GM18519 (cell line): Measurements from ENCODE around the gene SAG.

Source experiments
- ATAC-seq: cut with Tn5 transposase; IDR thresholded peaks from one replicate; pipeline ENCODE4 v1.9.1; 2021; ENCODE audit warnings: mild to moderate bottlenecking, moderate library complexity; ENCODE audit not compliant: unreplicated experiment, low FRiP score

Gene SAG

DNA sequence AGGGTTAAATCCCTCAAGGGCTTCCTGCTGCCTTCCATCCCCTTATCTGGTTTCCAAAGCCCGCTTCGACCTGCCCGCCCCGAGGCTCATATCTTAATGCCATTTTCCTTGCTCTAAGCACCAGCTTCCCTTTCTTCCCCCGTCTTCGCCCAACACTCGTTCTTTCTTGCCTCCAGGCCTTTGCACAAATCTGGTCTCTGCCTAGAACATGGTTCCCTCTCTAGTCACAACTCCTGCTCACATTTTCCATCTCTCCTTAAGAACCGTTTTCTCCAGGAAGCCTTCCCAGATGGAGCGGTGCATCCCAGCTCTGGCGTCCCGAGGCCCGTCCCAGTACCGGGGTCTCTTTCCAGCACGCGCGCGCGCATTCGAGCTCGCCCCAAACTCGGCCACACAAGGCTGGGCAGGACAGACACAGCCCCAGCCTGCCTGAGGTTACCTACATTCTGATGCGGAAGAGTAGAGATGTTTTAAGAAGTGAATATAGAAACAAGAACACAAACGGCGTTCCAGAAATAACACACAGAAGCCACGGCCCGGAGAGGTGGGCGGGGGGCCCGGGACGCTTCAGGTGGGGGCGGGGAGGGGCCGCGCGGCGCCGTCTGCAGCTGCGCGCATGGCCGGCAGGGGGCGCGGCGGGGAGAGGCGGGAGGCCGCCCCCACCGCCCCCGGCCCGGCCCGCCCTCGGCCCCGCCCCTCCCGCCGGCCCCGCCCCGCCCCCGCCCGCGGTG lies 46.3 kb downstream of the SAG start, which contains the start of gene DGKD:
Gene DGKD (plus strand): TSS at position 726 of the 731 bp plus-strand sequence. CDS start 25 bp downstream, outside the sequence.
- ATAC-seq: peak; percentile 28

DNA sequence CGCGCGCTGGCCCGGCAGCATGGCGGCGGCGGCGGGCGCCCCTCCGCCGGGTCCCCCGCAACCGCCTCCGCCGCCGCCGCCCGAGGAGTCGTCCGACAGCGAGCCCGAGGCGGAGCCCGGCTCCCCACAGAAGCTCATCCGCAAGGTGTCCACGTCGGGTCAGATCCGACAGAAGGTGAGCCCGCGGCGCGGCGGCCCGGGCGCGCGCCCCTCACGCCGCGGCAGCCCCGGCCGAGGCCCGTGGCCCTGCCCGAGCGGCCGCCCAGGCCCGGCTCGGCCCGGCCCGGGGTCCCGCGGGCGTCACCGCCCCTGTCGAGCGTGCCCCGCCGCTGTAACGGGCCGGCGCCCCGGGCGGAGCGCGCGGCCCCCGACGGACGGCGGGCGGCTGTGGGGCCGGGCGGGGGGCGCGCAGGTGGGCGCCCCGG lies 46.9 kb downstream of the SAG start:
- peak; percentile 14 for ATAC-seq

DNA sequence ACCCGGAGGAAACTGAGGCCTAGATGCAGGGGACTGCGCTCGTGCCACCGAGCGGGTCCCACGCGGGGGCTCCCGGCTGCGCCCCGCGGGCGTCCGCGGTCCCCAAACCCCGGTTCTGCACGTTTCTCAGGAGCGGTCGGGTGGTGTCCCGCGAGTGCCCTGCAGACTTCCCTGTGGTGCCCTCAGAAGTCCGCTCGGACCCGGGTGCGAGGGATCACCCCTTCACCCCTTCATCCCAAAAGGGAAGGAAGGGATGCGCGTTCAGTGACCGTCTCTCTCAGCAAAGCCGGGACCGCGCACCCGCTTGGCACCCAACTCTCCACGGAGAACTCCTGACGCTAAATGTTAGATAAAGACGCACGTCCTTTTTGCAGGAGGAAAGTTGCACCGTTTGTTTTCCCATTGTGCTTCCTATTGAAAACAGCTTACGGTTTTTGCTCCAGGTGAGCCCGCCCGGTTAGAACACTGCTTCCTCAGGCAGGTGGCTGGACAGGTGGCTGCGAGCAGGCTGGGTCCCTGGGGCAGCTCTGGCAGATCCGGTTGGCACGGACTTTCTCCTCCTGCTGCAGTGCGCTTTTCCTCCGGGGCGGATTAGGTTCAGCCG lies 47.5 kb downstream of the SAG start:
- no peak for ATAC-seq

DNA sequence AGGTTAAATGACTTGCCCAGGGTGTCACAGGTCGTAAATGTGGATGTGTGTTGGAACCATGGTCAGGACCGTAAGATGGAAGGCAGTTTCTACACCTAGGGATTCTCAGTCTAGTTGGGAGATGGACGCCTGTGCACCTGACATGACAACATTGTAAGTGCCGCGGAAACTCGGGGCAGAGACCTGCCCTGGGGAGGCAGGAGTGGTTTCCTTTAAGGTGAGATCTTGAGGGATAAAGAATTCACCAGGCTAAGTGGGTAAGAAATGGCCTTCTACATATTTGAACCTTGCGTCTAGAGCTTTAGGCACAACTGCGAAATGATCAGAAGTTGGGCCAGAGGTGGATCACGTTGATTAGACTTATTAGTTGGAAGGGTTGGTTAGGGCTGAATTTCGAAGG lies 48.3 kb downstream of the SAG start:
- no peak for ATAC-seq

DNA sequence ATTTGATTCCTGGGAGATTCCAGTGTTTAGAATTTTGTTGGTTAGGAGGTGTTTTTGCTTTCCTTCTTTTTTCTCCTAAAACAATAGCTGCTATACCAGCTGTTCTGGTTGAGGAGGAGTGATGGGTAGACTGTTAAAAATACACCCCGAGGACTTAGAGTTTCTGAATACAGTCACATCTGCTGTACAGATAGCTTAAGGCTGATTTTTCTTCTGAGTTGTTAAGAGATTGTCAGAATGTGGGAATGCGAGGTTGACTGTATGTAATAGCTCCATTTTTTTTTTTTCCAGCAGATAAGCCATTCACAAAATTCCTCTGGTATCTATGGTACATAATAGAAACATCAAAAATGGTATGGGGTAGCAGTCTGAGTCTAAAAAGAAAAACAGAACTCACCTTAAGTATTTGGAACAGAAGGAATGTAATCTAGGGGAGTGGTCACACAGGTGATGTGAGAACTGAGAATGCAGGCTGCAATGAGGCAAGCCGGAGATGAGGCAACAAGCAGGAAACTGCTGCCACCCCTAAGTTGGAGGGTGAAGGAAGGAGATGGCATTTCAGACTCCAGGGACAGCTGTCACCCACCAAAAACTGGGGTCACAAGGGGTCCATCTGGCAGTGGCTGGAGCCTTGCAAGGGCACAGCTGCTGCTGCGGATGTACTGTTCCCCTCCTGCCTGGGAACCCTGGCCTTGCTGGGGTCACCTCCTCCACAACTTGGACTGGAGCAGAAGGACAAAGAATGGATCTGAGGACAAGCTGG lies 49.1 kb downstream of the SAG start:
- ATAC-seq: no peak

DNA sequence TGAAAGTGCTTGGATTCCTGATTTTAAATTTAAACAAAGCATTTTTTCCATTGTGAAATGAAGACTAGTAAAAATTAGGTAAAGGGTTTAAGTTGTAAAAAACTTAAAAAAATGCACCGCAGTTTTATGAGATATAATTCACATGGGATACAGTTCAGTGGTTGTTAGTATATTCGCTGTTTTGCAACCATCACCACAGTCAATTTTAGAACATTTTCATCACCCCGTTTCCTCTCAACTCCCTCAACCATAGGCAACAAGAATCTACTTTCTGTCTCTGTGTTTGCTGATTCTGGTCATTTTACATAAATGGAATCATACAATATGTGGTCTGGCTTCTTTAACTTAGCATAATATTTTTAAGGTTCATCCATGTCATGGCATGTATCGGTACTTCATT lies 50.7 kb downstream of the SAG start:
- ATAC-seq: no peak

DNA sequence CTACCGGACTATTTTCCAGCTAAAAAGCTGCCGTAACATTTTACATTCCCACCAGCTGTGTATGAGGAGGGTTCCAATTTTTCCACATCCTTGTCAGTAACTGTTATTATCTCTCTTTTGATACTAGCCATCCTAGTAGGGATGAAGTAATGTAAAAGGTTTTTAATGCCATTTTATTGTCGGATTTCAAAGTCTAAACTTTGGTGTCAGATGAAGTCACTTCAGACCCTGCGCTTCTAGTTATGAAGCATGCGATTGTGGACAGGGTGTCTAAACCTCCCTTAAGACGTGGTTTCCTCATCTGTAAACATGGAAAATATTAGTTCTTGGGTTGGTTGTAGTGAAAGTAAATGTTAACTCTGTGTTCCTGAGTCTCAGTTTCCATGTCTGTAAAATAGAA lies 51.3 kb downstream of the SAG start:
- no peak for ATAC-seq

DNA sequence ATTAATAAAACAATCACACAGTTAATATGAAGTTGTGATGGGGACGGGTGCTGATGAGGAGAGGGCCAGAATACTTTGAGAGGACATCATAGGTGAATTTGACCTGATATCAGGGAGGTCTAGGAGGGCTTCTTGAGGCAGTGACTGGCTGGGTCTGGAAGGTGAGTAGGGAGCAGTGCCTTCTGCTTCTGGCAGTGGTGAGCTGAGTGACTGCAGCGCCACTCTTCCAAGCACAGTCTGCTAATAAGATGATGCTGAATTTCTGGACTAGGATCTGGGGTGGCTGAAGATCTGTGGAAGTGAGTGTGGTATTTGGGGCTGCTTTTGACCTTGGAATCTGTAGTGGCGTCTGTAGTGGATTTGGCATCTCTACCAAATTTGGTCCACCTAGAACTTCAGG lies 52.2 kb downstream of the SAG start:
- no peak for ATAC-seq

DNA sequence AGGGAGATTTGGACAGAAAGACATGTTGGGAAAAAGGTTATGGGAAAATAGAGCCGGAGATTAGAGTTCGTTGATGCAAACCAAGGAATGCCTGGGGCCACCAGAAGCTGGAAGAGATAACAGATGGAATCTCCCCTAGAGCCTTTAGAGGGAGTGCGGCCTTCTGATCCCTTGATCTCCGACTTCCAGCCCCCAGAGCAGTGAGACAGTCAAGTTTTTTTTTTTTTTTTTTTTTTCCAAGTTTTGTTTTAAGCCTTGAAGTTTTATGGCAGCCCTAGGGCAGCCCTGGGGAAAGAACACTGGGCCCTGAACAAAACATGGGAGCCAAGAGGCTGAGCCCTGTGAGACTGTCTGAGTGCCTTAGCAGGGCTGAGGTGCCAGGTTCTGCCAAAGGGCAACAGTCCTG lies 53.2 kb downstream of the SAG start:
- no peak for ATAC-seq

DNA sequence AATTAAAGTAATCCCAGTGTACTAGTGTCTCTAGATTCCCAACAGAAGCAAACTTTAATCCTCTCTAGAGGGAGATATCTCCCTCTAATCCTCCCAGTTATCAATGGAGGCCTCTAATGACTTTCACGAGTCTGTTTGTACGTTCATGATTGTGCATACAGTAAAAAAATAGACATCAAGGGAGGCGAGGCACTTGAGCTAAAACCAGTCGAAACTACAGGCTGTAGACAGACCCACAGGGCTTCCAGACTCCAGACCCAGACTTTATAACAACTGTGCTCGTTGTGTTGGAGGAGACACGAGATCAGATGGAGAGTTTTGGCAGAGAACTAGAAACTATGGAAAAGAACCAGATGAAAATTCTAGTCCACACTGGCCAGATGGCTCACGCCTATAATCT lies 53.7 kb downstream of the SAG start:
- ATAC-seq: no peak

DNA sequence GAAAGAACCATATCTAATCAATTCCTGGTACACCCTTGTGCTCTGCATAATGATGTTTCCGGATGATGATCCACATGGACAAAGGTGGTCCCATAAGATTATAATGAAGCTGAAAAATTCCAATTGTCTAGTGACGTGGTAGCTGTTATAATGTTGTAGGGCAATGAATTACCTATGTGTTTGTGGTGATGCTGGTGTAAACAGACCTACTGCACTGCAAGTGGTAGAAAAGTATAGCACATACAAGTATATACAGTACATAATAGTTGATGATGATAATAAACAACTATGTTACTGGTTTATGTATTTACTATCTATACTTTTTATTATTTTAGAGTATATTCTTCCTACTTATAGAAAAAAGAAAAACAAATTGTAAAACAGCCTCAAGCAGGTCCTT lies 55.1 kb downstream of the SAG start:
- no peak for ATAC-seq

DNA sequence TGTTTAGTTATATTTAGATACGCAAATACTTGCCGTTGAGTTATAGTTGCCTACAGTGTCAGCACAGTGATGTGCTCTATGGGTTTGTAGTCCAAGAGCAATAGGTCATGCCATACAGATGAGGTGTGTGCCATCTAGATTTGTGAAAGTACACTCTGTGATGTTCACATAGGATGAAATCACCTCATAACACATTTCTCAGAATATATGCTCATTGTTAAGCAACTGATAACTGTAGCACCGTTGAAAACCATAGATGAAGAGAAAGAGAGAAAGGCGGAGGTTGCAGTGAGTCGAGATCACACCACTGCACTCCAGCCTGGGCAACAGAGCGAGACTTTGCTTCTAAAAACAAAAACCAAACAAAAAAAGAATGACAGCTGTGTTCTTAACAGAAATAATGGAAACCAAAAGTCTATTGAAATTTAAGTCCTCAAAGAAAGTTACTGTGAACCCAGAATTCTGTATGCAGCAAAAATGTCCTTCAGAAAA lies 56.2 kb downstream of the SAG start:
- ATAC-seq: no peak

DNA sequence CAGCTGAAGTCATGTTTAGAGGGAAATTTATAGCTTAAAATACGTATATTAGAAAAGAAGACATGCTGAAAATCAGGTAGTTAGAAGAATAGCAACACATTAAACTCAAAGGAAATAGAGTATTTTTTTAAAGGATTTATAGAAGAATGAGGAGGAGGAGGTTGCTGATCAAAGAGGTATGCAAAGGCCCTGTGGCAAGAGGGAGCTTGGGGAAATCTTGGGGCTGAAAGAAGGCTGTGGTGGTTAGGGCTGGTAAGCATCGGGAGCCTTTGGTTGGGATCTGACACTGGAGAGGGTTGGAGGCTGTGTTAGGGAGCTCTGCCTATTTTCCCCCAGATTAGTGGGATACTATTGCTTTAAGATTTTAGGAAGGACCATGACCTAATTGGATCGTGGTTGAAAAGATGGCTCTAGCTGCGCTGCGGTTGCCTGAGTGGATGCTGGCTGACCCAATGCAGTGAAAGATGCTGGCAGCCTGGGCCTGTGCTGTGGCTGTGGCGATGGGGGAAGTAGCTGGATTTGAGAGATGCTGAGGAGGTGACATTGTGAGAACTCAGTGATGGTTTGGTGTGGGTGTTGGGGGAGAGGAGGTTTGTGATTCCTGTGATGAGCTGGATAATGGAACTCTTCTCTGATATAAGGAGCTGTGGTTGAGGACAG lies 58.4 kb downstream of the SAG start:
- ATAC-seq: no peak

DNA sequence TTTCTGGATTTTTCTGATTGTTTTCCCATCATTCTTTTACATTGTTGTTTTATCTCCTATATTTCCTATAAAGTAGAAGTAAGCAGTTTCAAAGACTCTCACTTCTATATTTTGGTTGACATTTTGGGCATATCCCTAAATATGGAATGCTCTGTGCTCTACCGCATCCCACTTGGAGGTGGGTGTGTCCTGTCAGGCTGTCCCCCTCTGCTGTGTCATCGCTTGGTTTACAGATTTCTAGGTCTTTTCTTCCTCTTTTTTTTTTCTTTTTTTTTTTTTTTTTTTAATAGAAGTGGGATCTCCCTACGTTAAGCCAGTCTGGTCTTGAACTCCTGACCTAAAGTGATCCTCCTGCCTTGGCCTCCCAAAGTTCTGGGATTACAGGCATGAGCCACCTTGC lies 60.0 kb downstream of the SAG start:
- no peak for ATAC-seq

DNA sequence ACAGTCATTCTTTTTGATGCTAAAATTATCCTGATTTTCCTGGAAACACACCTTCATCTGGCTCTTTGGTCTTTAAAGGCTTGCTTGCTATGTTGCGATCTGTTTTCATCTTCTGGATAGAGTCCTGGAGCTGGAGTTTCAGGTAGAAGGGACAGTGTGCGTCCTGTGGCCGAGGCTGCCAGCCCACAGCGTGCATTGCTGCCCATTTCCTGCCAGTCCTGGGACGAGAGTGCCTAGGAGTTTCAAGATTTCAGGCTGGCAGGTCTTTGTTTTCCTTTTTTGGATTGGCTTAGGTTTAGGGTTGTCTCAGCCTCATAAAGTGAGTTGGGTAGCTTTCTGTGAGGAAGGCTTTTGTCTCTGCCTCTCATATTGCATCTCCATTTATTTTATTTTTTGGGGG lies 61.1 kb downstream of the SAG start:
- ATAC-seq: no peak

DNA sequence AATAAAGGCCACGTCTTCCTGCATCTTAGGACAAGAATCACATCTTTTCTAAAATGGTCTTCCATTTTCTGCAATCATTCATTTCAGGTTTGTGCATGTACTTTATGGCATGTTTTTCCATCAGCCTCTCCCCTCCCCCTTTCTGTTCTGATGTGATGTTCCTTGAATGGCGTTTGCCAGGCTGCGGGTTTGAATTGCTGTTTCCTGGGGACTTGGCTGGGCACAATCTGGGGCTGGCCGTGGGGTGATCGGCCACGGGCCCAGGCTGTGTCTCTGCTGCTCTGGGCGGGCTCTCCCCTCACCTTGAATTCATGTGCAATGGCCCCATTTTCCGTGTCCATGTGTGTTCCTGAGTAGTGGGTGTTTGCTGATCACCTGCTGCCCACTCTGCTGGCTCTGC lies 61.8 kb downstream of the SAG start:
- no peak for ATAC-seq

DNA sequence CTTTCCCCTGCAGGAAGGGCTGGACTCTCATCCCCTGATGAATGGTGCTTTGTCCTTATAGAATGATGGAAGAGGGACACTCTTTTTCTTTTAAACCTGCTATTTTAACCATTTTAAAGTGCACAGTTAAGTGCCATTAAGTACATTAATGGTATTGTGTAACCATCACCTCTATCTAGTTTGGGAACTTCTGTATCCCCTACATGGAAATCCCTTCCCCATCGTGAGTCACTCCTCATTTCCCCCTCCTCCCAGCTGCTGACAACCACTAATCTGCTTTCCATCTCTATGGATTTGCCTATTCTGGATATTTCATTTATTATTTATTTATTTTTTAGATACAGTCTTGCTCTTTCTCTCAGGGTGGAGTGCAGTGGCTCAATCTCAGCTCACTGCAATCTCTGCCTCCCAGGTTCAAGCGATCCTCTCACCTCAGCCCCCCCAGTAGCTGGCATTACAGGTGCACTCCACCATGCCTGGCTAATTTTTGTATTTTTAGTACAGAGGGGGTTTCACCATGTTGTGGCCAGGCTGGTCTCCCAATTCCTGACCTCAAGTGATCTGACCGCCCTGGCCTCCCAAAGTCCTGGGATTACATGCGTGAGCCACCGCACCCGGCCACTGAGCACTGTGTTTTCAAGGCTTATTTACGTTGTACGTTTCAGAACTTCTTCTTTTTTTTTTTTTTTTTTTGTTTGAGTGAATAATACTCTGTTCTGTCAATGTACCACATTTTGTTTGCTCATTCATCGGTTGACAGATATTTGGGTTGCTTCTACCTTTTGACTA lies 62.5 kb downstream of the SAG start:
- ATAC-seq: no peak

DNA sequence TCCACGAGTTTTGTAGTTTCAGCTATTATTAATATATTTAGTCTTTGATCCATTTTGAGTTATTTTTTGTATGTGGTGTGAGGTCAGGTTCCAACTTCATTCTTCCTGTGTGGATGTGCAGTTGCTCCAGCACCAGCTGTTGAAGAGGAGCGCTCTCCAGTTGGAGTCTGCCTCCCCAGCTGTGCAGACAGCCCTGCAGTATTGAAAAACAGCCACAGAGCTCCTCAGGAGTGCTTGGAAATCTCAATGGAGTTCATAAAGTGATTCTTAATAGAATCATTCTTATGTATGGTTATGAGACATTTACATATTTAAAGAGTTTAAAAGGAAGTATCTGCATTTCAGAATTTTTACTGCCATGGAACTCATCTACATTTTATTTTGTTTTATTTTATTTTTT lies 64.0 kb downstream of the SAG start:
- ATAC-seq: no peak

DNA sequence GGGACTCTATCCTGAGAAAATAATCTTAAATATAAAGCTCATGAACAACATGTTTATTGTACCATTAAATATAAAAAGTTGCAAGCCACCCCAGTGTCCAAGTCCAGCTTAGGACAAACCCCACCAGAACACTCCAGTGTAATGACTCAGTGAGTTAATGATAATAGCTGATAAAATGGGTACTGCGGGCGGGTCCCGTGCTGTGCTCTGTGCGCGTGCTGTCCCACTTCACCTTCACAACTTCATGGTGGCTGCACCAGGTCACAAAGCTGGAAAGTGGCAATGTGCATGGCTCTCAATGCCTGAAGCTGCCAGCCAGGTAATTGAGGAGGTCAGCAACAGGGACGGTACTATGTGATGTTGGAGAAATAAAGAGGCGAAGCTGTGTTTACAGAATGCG lies 65.2 kb downstream of the SAG start:
- ATAC-seq: no peak

DNA sequence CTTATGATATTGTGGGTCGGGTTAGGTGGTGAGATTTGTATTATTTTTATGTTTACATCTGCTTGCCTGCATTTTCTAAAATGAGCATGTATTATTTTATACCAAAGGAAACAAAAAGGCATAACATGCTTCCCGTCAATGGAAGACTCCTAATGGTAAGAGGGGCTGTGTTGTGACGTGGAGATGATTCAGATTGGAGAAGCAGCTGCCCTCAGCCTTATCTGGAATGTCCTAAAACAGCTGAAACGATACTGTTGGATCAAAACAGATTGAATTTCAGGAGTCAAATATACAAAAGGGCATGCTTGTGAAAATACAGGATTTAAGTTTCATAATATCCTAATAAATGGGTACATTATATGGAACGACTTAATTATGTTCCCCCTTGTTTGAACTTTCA lies 65.7 kb downstream of the SAG start:
- ATAC-seq: no peak
